ENCODE data around the gene MED15.
"Not testable (repeated sequence)": the region's sequence is repeated elsewhere in the genome, so short reads cannot be mapped to it uniquely, and the experiment has no call there.

The MED15 gene

GRCh38 chr22:20507253-20508066 lies at the start of gene MED15:
TSS of gene MED15 (plus strand) at chr22:20507610. CDS start at chr22:20507679, 69 bp downstream.
- DNase-seq, result peak; percentile 87

- no peak for DNase-seq
Measured at GRCh38 chr22:20458530-20459151, 48.8 kb upstream of the MED15 start.

GRCh38 chr22:20459152-20459542 lies 48.3 kb upstream of the MED15 start:
- DNase-seq, result no peak

- no peak for DNase-seq
Measured at GRCh38 chr22:20459862-20460261, 47.5 kb upstream of the MED15 start.

GRCh38 chr22:20463324-20464095 lies 43.9 kb upstream of the MED15 start:
- DNase-seq, result no peak

GRCh38 chr22:20464096-20464614 lies 43.3 kb upstream of the MED15 start:
- no peak for DNase-seq

GRCh38 chr22:20464912-20465758 lies 42.3 kb upstream of the MED15 start:
- DNase-seq, result no peak

GRCh38 chr22:20465759-20466077 lies 41.7 kb upstream of the MED15 start:
- DNase-seq, result no peak

- DNase-seq, result no peak
Measured at GRCh38 chr22:20466659-20467379, 40.6 kb upstream of the MED15 start.

- DNase-seq, result no peak
Measured at GRCh38 chr22:20469110-20469868, 38.1 kb upstream of the MED15 start.

GRCh38 chr22:20470525-20470924 lies 36.9 kb upstream of the MED15 start:
- DNase-seq, result not testable (repeated sequence)

GRCh38 chr22:20471126-20471833 lies 36.1 kb upstream of the MED15 start:
- DNase-seq, result no peak

GRCh38 chr22:20472629-20473442 lies 34.6 kb upstream of the MED15 start:
- no peak for DNase-seq

GRCh38 chr22:20475115-20475436 lies 32.3 kb upstream of the MED15 start:
- no peak for DNase-seq

GRCh38 chr22:20475569-20475968 lies 31.8 kb upstream of the MED15 start:
- DNase-seq, result not testable (repeated sequence)

GRCh38 chr22:20478059-20478458 lies 29.4 kb upstream of the MED15 start:
- not testable (repeated sequence) for DNase-seq

- no peak for DNase-seq
Measured at GRCh38 chr22:20479612-20480196, 27.7 kb upstream of the MED15 start.

GRCh38 chr22:20483143-20483506 lies 24.3 kb upstream of the MED15 start:
- DNase-seq, result not testable (repeated sequence)

- DNase-seq, result no peak
Measured at GRCh38 chr22:20483771-20484170, 23.6 kb upstream of the MED15 start.

Measured in fibroblast of upper back skin (primary cell).